Common myeloid progenitor, CD34-positive (primary cell): ENCODE data around the gene PCED1B.
A peak's percentile ranks its signal among the peaks of the same experiment; 100 is the strongest.
"Not testable (repeated sequence)": the region's sequence is repeated elsewhere in the genome, so short reads cannot be mapped to it uniquely, and the experiment has no call there.

Source experiments
- CTCF ChIA-PET: fragments of 350-600 bp; sonication (Branson Sonifier 250); formaldehyde crosslinking; loops from one replicate; lab custom pipeline; 2021; ENCODE audit warnings: antibody characterized with exemption; lab: Charles Lee
- POLR2A ChIA-PET: fragments of 350-600 bp; sonication (Branson Sonifier 250); formaldehyde crosslinking; loops from one replicate; lab custom pipeline; 2021; ENCODE audit warnings: antibody characterized with exemption; lab: Charles Lee
- DNase-seq, 3 donors: peaks; one replicate each; pipeline versions ENCODE4 v3.0.0 to v3.0.0-alpha.2; 2013
- H3K27ac ChIP-seq, 2 experiments: 1 replicate in 1 of 2; 2 replicates in 1 of 2; pipeline ENCODE4 v1.7.0; 2013; ENCODE audit warnings: inconsistent platforms in 2 of 2, low read length in 2 of 2, mild to moderate bottlenecking in 2 of 2, low read depth in 1 of 2, moderate library complexity in 1 of 2; ENCODE audit not compliant: severe bottlenecking in 2 of 2, insufficient read depth in 1 of 2, poor library complexity in 1 of 2
- H3K27me3 ChIP-seq, 5 experiments: replicated peaks in 2 of 5; 1 replicate in 3 of 5; 2 replicates in 2 of 5; pipeline versions ENCODE4 v1.6.1 to v1.7.0; 2013; ENCODE audit warnings: low read length in 4 of 5, mild to moderate bottlenecking in 2 of 5, moderate library complexity in 2 of 5, inconsistent platforms in 1 of 5; ENCODE audit not compliant: insufficient read depth in 5 of 5, control insufficient read depth in 4 of 5
- H3K36me3 ChIP-seq, 4 experiments: 1 replicate in 2 of 4; 2 replicates in 2 of 4; pipeline versions ENCODE4 v1.6.1 to v1.7.0; 2013; ENCODE audit warnings: low read length in 3 of 4, control low read depth in 1 of 4, mild to moderate bottlenecking in 1 of 4; ENCODE audit not compliant: control insufficient read depth in 4 of 4, insufficient read depth in 4 of 4
- H3K4me1 ChIP-seq, 4 experiments: 1 replicate in 3 of 4; 2 replicates in 1 of 4; pipeline versions ENCODE4 v1.6.1 to v1.7.1; 2013; ENCODE audit warnings: low read length in 3 of 4, mild to moderate bottlenecking in 3 of 4, control low read depth in 1 of 4, inconsistent platforms in 1 of 4, moderate library complexity in 1 of 4; ENCODE audit not compliant: control insufficient read depth in 4 of 4, insufficient read depth in 4 of 4; ENCODE audit errors: control extremely low read depth in 1 of 4
- H3K4me3 ChIP-seq, 7 experiments: 1 replicate in 4 of 7; 2 replicates in 3 of 7; pipeline versions ENCODE4 v1.5.1 to v1.7.0; 2013; ENCODE audit warnings: mild to moderate bottlenecking in 7 of 7, low read length in 6 of 7, moderate library complexity in 6 of 7, inconsistent platforms in 2 of 7, low read depth in 2 of 7, control low read depth in 1 of 7; ENCODE audit not compliant: insufficient read depth in 4 of 7, control insufficient read depth in 1 of 7; ENCODE audit errors: extremely low read depth in 1 of 7
- H3K9me3 ChIP-seq, 5 experiments: 1 replicate in 4 of 5; 2 replicates in 1 of 5; pipeline versions ENCODE4 v1.6.1 to v1.7.1; 2013; ENCODE audit warnings: low read length in 4 of 5, mild to moderate bottlenecking in 2 of 5, inconsistent platforms in 1 of 5, low read depth in 1 of 5, moderate library complexity in 1 of 5; ENCODE audit not compliant: control insufficient read depth in 4 of 5, insufficient read depth in 2 of 5; ENCODE audit errors: control extremely low read depth in 1 of 5
- WGBS: methylation state at CpG from one replicate; pipeline ENCODE4 v1.1.5; 2013; ENCODE audit not compliant: insufficient coverage; 5-methylcytosine and 5-hydroxymethylcytosine counted together

Gene PCED1B

DNA sequence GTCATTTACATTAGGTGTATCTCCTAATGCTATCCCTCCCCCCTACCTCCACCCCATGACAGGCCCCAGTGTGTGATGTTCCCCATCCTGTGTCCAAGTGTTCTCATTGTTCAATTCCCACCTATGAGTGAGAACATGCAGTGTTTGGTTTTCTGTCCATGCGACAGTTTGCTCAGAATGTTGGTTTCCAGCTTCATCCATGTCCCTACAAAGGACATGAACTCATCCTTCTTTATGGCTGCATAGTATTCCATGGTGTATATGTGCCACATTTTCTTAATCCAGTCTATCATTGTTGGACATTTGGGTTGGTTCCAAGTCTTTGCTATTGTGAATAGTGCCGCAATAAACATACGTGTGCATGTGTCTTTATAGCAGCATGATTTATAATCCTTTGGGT lies 37.9 kb downstream of the PCED1B start:
- H3K9me3 ChIP-seq, H3K36me3 ChIP-seq, H3K27me3 ChIP-seq, H3K4me1 ChIP-seq, POLR2A ChIA-PET, DNase-seq, H3K4me3 ChIP-seq, H3K27ac ChIP-seq: not testable (repeated sequence)
- no CpG with 5 or more reads among the region's 3 CpGs for whole genome bisulfite sequencing
- CTCF ChIA-PET: interaction anchor here (1.2 kb wide), 1 partner anchor 280 kb away, joined by 3 read pairs; no protein-coding TSS in a partner anchor

DNA sequence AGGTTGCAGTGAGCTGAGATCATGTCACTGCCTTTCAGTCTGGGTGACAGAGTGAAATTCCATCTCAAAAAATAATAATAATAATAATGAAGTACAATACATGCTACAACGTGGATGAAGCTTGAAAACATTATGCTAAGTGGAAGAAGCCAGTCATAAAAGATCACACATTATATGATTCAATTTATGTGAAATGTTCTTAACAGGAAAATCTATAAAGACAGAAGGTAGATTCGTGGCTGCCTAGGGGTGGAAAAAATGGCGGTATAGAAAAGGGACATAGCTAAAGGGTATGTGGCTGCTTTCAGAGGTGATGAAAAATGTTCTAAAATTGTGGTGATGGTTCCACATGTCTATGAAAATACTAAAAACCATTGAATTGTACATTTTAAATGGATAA lies 41.3 kb downstream of the PCED1B start:
- WGBS: 100% methylated on average over 2 of the region's 3 CpGs
- H3K27me3 ChIP-seq: no peaks in the 10 kb centered on the region
- H3K4me3 ChIP-seq: no peak overlapping the region
- POLR2A ChIA-PET: no interaction called here
- DNase-seq: no peak
- CTCF ChIA-PET: interaction anchor here (1.2 kb wide), 1 partner anchor 49 kb away, joined by 3 read pairs; no protein-coding TSS in a partner anchor
- H3K27ac ChIP-seq: no peak overlapping the region
- H3K9me3 ChIP-seq: peaks cover 0 to 1% (median 0%) of the 10 kb centered on the region in 5 experiments
- H3K4me1 ChIP-seq: no peaks in the 10 kb centered on the region
- H3K36me3 ChIP-seq: no peaks in the 10 kb centered on the region

DNA sequence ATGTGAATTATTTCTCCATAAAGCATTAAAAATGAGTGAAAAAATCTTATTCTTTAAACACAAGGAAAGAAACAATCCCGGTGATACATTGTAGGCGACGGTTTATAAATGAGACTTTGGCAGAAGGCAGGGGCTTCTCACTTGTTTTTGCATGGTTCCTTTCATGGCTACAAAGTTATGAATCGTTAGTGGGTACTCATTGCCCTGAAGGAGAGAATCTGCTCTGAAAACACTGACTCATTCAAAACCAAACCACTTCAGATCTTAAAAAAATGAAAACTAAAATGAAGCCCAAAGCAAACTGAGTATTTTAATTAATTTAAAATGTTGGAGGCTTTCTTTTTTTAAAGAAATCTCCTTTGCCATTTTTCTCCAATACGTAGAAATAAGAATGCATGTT lies 41.7 kb downstream of the PCED1B start:
- ChIA-PET POLR2A (no interaction called here), CTCF (interaction anchor here (0.7 kb wide), 1 partner anchor 11 kb away, joined by 3 read pairs; no protein-coding TSS in a partner anchor)
- peak in 2 of 3 donors; percentile 14 to 21 for DNase-seq
- Histone ChIP-seq H3K4me3 (no peak overlapping the region), H3K9me3 (peaks cover 0 to 1% (median 0%) of the 10 kb centered on the region in 5 experiments), H3K36me3 (no peaks in the 10 kb centered on the region), H3K27me3 (no peaks in the 10 kb centered on the region), H3K27ac (no peak overlapping the region), H3K4me1 (no peaks in the 10 kb centered on the region)
- 100% methylated on average over 2 of the region's 5 CpGs for WGBS

DNA sequence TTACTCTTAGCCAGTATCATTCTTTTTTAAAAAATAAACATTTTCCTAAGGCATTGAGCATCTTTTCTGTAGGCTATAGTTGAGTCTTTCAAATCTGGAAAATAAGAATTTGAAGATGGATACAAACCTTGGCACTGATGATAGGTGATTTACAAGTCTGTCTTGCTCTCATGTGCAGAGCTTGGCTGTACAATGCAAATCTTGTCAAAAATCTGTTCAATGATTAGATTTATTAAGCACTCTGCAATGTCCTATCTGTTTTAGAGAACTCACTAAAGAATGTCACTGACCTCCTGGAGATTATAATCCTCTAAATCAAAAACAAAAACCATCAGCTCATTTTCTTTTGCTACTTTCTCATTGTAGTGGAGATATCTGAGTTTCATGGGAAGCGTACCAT lies 43.2 kb downstream of the PCED1B start:
- Histone ChIP-seq H3K4me3 (no peak overlapping the region), H3K27ac (no peak overlapping the region), H3K4me1 (no peaks in the 10 kb centered on the region), H3K27me3 (no peaks in the 10 kb centered on the region), H3K9me3 (peaks cover 0 to 1% (median 0%) of the 10 kb centered on the region in 5 experiments), H3K36me3 (no peaks in the 10 kb centered on the region)
- WGBS: 100% methylated on average over 1 of the region's 1 CpG
- no peak for DNase-seq
- ChIA-PET CTCF (no interaction called here), POLR2A (no interaction called here)

DNA sequence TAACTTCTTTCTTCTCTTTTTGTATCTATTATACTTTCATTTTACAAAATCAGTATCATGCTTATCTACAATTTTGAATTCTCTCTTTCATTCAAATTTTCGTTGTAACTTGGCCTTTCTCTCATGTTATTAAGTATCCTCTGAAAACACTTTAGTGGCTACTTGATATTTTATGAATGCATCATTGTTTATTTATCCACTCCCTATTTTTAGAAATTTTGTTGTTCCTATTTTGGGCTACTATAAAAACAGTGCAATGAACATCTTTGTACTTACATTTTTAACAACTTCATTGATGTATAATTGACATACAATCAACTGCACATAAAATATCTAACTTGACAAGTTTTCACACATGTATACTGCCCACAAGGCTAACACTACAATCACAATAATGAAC lies 44.3 kb downstream of the PCED1B start:
- Histone ChIP-seq H3K27me3 (no peaks in the 10 kb centered on the region), H3K4me3 (no peak overlapping the region), H3K27ac (no peak overlapping the region), H3K4me1 (no peaks in the 10 kb centered on the region), H3K36me3 (no peaks in the 10 kb centered on the region), H3K9me3 (peaks cover 0 to 1% (median 0%) of the 10 kb centered on the region in 5 experiments)
- POLR2A ChIA-PET: no interaction called here
- WGBS: no CpG with 5 or more reads among the region's 1 CpG
- no peak for DNase-seq
- CTCF ChIA-PET: no interaction called here

DNA sequence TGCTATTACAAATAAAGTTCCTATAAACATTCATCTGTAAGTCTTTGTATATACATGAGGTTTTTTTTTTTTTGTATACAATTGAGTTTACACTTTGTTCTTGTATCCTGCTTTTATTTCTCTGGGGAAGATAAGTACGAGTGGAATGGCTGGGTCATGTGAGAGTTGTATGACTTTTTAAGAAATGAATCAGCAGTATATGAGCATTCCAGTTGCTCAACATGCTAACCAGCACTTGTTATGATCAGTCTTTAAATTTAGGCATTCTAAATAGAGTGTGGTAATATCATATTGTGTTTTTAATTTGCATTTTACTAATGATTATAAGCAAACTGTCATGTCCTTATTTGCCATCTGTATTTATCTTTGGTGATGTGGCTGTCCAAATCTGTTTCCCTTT lies 45.0 kb downstream of the PCED1B start:
- no peaks in the 10 kb centered on the region for H3K4me1 ChIP-seq
- no peak for DNase-seq
- CTCF ChIA-PET: no interaction called here
- no peak overlapping the region for H3K27ac ChIP-seq
- H3K36me3 ChIP-seq: no peaks in the 10 kb centered on the region
- H3K9me3 ChIP-seq: no peaks in the 10 kb centered on the region
- no peaks in the 10 kb centered on the region for H3K27me3 ChIP-seq
- no CpG with 5 or more reads among the region's 1 CpG for WGBS
- H3K4me3 ChIP-seq: no peak overlapping the region
- POLR2A ChIA-PET: no interaction called here

DNA sequence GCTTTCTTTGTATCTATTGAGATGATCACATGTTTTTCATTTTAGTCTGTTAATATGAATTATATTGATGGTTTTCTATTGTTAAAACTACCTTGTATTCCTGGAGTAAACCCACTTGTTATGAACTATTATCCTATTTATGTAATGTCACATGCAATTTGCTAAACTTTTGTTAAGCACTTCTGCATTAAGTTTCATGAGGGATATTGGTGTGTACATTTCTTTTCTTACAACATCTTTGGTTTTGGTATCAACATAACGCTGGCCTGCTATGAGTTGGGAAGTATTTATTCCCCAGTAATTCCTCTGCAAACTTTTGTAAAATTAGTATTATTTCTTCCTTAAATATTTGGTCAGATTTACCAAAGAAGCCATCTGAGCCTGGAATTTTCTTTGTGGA lies 46.8 kb downstream of the PCED1B start:
- Histone ChIP-seq H3K27ac (no peak overlapping the region), H3K36me3 (no peaks in the 10 kb centered on the region), H3K9me3 (no peaks in the 10 kb centered on the region), H3K4me1 (no peaks in the 10 kb centered on the region), H3K27me3 (no peaks in the 10 kb centered on the region), H3K4me3 (no peak overlapping the region)
- WGBS: no CpG with 5 or more reads among the region's 1 CpG
- no peak for DNase-seq
- ChIA-PET CTCF (no interaction called here), POLR2A (no interaction called here)
